Activated naive CD4-positive, alpha-beta T cell (primary cell): ENCODE measurements around the gene CHURC1.

Experiments
- DNase-seq, 4 experiments: peaks; one replicate each; lab custom pipeline; 2025; lab: John Stamatoyannopoulos, UW

CHURC1 gene

DNA sequence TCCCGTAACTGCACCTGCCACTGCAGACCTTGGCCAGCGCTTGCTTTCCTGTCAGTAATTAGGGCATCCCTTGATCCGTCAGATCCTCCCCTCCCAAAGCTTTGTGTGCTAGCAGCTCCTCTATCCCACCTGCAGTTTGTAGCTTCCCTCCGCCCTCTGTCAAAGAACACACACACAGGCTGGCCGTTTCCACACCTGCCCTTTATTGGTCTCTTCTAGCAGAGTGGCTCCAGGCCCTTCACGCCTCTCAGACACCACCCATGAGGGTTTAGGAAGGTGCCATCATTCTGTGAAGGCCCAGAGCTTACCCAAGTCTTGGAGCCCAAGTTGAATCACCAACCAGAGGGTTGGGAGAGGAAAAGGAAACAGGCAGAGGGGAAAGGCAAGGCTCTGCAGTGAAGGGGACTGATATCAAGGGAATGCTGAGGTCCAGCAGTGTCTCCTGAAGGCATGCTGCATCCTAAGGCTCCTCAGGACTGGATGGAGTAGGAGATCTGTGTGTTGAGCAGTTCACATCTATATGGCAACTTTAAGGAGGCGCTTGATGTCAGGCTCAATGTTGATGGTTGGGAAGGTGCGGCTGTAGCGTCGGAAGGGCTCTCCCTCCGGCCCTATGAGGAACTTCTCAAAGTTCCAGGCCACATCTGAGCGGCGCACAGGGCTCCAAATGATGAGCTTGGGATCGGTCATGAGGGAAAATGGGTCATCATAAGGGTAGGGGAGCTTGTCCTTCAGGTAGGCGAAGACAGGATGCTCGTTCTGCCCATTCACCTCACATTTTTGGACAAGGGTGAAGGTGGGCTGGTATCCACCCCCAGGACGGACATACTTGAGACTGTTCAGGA lies 24.9 kb downstream of the CHURC1 start:
- no peak for DNase-seq

- DNase-seq, result no peak
These were observed 25.5 kb downstream of the CHURC1 start for GRCh38 chr14:64939817-64940190.

GRCh38 chr14:64940336-64940910 lies 26.2 kb downstream of the CHURC1 start:
- DNase-seq, result no peak

GRCh38 chr14:64942531-64943111 lies 28.4 kb downstream of the CHURC1 start, which contains the start of gene GPX2:
Gene GPX2, minus strand, starts transcription at chr14:64942745. Its CDS starts 19 bp downstream, at chr14:64942726.
- DNase-seq, result no peak

DNA sequence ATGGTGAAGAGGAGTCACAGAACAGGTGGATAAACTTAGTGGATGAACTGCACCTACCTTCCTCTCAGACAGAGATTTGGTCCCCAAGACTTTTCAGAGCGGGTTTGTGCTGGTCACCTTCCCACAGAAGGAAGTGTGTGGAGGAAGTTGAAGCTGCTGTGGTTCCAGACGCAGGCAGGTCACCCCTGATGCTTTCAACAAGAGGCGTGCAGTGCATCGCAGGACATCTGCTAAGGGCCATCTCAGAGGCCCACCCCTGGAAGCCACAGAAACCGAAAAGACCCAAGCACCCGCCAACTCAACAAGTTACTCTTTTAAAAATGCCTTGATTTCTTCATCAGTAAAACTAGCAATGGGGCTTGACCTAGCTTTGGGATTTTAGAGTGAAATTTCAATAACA lies 29.3 kb downstream of the CHURC1 start:
- DNase-seq, result no peak

- no peak for DNase-seq
These were observed 29.8 kb downstream of the CHURC1 start for GRCh38 chr14:64944041-64944440.

GRCh38 chr14:64944861-64945260 lies 30.6 kb downstream of the CHURC1 start:
- no peak for DNase-seq

DNA sequence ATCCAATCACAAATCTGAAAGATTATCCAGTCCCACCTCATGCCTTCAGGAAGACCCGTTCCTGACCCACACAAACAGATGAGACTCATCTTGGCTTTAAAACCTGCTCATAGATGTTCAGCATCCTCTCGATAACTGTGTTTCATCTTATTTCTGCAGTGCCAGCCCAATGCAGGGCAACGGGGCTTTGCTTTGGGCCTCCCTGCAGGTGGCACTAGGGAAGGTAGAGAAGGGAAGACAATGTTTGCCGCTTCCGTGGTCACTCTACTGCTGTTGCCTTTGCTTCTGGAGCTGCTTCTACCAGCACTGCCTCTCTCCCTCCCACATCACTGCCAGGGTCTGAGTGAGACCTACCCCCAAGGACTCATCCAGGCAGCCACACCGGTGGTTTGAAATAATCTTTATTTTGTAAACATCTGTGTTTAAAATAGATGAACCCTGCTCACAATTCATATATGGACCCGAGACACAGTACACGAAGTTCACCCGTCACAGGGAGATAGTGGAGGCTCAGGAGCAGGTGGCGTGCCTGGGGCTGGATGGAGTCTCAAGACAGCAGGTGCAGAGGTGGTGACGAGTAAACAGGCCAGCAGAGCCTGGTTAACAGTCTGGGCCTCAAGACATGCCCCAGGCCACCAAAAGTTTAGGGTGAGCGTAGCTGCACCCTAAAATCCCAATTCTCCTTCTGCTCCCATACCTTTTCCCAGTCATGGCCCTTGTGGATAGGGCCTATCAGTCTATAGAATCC lies 31.4 kb downstream of the CHURC1 start:
- no peak for DNase-seq

DNA sequence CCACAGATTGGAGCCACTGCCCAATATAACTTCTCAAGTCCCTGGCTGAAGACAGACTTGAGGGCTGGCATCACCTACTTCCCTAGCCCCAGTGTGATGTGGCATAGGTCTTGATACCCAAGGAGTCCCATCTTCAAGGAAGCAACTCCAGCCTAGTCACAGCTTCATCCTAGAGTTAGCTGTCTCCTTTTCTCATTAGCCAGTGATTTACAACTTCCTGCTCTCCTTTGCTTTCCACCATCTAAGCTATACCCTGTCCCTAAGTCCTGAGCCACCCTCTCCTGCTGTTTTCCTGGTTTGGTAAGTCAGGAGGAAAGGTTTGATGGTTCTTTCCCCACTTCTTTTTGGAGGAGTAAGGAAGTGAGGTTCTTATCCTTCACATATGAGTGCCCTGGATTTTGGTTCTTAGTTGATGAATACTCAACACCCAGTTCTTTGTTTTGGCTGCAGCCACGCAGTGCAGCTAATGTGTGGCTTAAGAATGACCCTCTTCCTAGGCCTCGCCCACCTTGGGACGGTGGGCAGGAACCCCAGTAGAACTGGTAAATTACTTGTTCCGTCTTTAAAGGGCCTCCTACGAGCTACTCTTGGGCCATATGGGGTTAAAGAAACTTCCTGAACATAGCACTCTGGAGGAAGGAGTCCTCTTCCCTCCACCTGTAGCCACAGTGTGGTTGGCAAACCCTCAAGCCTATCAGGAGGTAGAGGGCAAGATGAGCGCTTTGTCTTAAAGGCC lies 32.2 kb downstream of the CHURC1 start:
- DNase-seq, result no peak

- no peak for DNase-seq
These were observed 33.7 kb downstream of the CHURC1 start for GRCh38 chr14:64947710-64948611.

GRCh38 chr14:64948612-64949210 lies 34.5 kb downstream of the CHURC1 start:
- DNase-seq, result no peak

DNA sequence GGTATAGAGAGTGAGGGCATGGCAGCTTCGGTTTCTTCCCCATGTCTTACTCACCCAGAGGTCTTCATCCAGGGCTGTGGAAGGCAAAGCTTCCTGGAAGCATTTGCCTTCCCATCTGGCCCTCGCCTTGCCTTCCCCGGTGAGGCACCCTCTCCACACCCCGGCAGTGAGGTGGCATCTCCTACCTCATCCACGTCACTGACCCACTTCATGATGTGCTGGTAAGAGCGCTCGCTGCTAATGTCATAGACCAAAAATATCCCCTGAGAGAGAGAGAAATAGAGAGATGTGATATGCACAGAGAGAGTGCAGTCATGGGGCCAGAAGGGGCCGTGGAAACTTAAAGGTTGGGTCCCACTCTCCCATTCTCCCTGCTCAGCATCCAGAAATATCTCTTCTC lies 36.6 kb downstream of the CHURC1 start:
- no peak for DNase-seq

DNA sequence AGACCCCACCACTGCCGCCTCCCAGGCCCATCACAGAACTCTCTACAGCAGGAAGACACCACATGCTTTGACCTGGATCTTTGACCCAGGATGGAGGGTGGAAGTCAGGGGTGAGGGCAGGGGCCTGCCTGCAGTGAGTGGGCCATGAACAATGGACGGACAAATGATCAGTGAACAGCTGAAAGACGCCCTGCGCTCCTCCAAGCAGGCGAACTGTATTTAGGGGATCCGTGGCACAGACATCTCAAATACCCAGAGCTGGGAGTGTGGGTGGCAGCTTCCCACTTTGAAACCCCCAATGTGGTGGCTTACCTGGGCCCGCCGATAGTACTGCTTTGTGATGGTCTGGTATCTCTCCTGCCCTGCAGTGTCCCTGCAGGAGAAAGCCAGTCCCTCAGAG lies 37.0 kb downstream of the CHURC1 start:
- DNase-seq, result no peak

DNA sequence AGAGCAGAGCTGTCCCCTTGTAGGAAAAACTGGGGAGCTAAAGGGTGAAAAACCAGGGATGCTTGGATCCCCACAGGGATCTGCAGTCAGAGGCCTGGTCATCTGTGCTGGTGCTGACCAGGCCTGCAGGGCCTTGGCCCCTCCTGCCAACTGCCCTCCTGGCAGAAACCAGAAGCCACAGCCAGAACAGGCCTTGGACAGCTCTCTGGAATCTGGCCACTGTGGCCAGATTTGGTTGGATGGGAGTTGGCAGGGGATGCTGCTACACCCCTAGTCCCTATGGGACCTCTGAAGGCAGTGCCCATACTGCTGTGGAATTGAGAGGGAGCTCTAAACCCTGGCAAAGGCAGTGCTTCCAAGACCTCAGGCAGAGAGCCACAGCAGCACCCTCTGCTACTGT lies 37.5 kb downstream of the CHURC1 start:
- DNase-seq, result no peak

DNA sequence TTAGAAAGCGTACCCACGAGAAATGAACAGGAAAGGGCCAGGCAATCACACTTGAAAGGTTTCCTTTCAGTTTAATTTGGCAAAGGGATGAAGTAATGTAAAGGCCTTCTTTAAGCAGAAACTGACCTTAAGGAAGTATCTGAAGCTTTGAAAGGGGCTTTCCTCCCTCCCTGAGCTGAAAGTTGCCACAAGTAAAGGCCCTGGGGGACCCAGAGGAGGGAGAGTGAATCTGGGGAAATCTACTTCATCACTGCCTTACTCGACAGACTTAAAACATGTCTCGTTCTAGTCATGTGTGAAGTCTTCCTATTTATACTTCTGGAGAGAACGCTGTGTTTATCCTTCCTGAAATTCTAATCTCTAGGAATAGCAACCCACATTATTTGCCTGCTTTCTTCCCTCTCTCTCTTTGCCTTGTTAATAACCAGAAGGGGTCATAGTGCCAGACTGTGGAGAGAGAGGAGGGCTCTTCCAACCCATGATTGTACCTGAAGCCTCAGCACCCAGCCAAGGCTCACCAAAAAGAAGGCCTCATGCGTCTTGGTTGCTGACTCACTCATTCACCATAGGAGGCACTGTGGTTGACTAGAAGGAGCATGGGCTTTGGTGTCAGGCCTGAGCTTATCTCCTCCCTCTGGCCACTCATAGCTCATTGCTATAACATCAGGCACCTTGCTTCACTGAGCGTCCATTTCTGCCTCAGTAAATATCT lies 38.5 kb downstream of the CHURC1 start:
- DNase-seq, result no peak

- DNase-seq, result no peak
These were observed 39.0 kb downstream of the CHURC1 start for GRCh38 chr14:64953310-64953654.

DNA sequence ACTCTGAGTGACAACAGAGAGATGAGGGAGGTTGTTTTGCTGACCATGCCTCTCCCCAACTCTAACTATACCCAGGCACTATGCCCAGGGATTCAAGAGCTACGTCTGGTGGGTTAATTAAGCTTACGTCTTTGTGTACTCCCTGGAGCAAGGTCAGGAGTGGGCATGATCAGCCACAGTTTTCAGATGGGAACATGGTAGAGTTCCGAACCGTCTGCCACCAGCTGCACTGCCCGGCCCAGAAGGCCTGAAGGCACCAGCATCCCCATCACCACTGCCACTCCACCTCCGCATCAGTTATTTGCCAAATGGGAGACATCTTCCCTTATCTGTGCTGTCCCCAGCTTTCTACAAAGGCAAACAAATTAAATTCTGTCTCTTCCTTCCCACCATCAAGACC lies 39.4 kb downstream of the CHURC1 start:
- no peak for DNase-seq

GRCh38 chr14:64954491-64955240 lies 40.4 kb downstream of the CHURC1 start:
- DNase-seq, result no peak

DNA sequence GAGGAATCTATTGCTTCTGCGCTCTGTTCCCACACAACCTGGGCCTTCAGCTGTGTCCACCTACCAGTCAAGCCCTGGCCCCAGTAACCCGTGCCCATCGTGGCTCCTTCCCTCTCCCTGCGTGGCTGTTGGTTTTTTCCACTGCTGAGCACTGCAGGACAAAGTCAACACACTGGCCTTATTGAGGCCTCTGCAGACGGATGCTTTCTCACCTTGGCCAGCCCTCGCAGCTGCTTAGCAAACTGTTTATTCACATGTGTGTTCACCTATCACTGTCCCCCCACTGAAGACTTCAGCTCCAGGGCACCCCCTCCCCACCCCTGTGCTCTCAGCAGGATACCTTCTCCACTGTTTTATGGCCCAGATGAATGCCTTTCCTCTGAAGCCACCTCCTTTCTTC lies 41.0 kb downstream of the CHURC1 start:
- DNase-seq, result no peak
